ENCODE results near the gene AVP. TPM values are rescaled to one million over a fixed set of nuclear protein-coding genes. Genes with fewer than 3 reads are reported as not detected.

AVP gene
- total and polyA plus RNA-seq, 7 experiments from 2014 or later, result 0.89 TPM; not detected in 6

- Mint-ChIP-seq H3K27me3 (no peaks in the 10 kb centered on the region), H3K36me3 (peaks cover 0 to 23% (median 5%) of the 10 kb centered on the region in 5 donors), H3K27ac (peak overlapping the region in 6 of 9 donors; percentile 41 to 86 (median 68)), H3K9me3 (no peaks in the 10 kb centered on the region), H3K4me1 (peaks cover 10 to 25% (median 12%) of the 10 kb centered on the region in 7 donors), H3K4me3 (no peak overlapping the region)
- Histone ChIP-seq H3K9me3 (ENCODE audit: control insufficient read depth in 2 of 3, low read length in 3 of 3) (no peaks in the 10 kb centered on the region), H3K27me3 (ENCODE audit: control insufficient read depth in 2 of 2, insufficient read depth in 2 of 2, low read length in 2 of 2) (no peaks in the 10 kb centered on the region), H3K36me3 (ENCODE audit: control insufficient read depth in 2 of 3, insufficient read depth in 3 of 3, low read length in 3 of 3) (peaks cover 14 to 35% (median 15%) of the 10 kb centered on the region in 3 experiments), H3K4me3 (ENCODE audit: low read length) (no peak overlapping the region), H3K27ac (ENCODE audit: low read depth, low read length) (no peak overlapping the region), H3K4me1 (ENCODE audit: control insufficient read depth in 2 of 2, insufficient read depth in 2 of 2, low read length in 2 of 2) (peaks cover 4 to 9% of the 10 kb centered on the region in 2 donors)
- intact Hi-C loops (cut with micrococcal nuclease), result no loop called here
- ChIA-PET CTCF (no interaction called here), POLR2A (no interaction called here)
- no peak for DNase-seq
- no peak for ATAC-seq
Observed at GRCh38 chr20:3041854-3042409, 42.6 kb downstream of the AVP start.

- intact Hi-C loops (cut with micrococcal nuclease), result no loop called here
- no peaks in the 10 kb centered on the region for H3K27me3 Mint-ChIP-seq
- no peak overlapping the region for H3K4me3 ChIP-seq (ENCODE audit: low read length)
- no peaks in the 10 kb centered on the region for H3K9me3 ChIP-seq (ENCODE audit: control insufficient read depth in 2 of 3, low read length in 3 of 3)
- POLR2A ChIA-PET, result interaction anchor here (0.7 kb wide), 1 partner anchor 333 kb away, joined by 3 read pairs; no protein-coding TSS in a partner anchor
- H3K27ac Mint-ChIP-seq, result peak overlapping the region in 7 of 9 donors; percentile 12 to 71 (median 27)
- H3K4me1 ChIP-seq (ENCODE audit: control insufficient read depth in 2 of 2, insufficient read depth in 2 of 2, low read length in 2 of 2), result peaks cover 1 to 2% of the 10 kb centered on the region in 2 donors
- peaks cover 0 to 2% (median 0%) of the 10 kb centered on the region in 11 donors for H3K9me3 Mint-ChIP-seq
- CTCF ChIA-PET, result interaction anchor here (1.3 kb wide), 1 partner anchor 14 kb away, joined by 7 read pairs; no protein-coding TSS in a partner anchor
- no peak overlapping the region for H3K4me3 Mint-ChIP-seq
- peaks cover 21 to 54% (median 23%) of the 10 kb centered on the region in 3 experiments for H3K36me3 ChIP-seq (ENCODE audit: control insufficient read depth in 2 of 3, insufficient read depth in 3 of 3, low read length in 3 of 3)
- H3K4me1 Mint-ChIP-seq, result peaks cover 3 to 18% (median 7%) of the 10 kb centered on the region in 7 donors
- DNase-seq (no peak), ATAC-seq (no peak)
- no peaks in the 10 kb centered on the region for H3K27me3 ChIP-seq (ENCODE audit: control insufficient read depth in 2 of 2, insufficient read depth in 2 of 2, low read length in 2 of 2)
- H3K27ac ChIP-seq (ENCODE audit: low read depth, low read length), result no peak overlapping the region
- H3K36me3 Mint-ChIP-seq, result peaks cover 8 to 38% (median 9%) of the 10 kb centered on the region in 5 donors
Observed at GRCh38 chr20:3040086-3040485, 44.4 kb downstream of the AVP start.

GRCh38 chr20:3039426-3039825 is 45.1 kb downstream of the AVP start:
- Histone ChIP-seq H3K4me1 (ENCODE audit: control insufficient read depth in 2 of 2, insufficient read depth in 2 of 2, low read length in 2 of 2) (no peaks in the 10 kb centered on the region), H3K27me3 (ENCODE audit: control insufficient read depth in 2 of 2, insufficient read depth in 2 of 2, low read length in 2 of 2) (no peaks in the 10 kb centered on the region), H3K4me3 (ENCODE audit: low read length) (no peak overlapping the region), H3K9me3 (ENCODE audit: control insufficient read depth in 2 of 3, low read length in 3 of 3) (no peaks in the 10 kb centered on the region), H3K27ac (ENCODE audit: low read depth, low read length) (no peak overlapping the region), H3K36me3 (ENCODE audit: control insufficient read depth in 2 of 3, insufficient read depth in 3 of 3, low read length in 3 of 3) (peaks cover 21 to 59% (median 27%) of the 10 kb centered on the region in 3 experiments)
- Mint-ChIP-seq H3K27ac (peak overlapping the region in 5 of 9 donors; percentile 10 to 64 (median 22)), H3K4me3 (no peak overlapping the region), H3K4me1 (peaks cover 0 to 15% (median 4%) of the 10 kb centered on the region in 7 donors), H3K27me3 (no peaks in the 10 kb centered on the region), H3K36me3 (peaks cover 8 to 44% (median 14%) of the 10 kb centered on the region in 5 donors), H3K9me3 (peaks cover 0 to 2% (median 0%) of the 10 kb centered on the region in 11 donors)
- ATAC-seq, result no peak
- intact Hi-C loops (cut with micrococcal nuclease), result no loop called here
- CTCF ChIA-PET, result interaction anchor here (0.5 to 1.3 kb wide), 2 partner anchors 14 to 1709 kb away, joined by 3 to 7 read pairs; no protein-coding TSS in a partner anchor
- DNase-seq, result no peak
- POLR2A ChIA-PET, result no interaction called here

- DNase-seq (no peak), ATAC-seq (no peak)
- Histone ChIP-seq H3K4me3 (ENCODE audit: low read length) (no peak overlapping the region), H3K27me3 (ENCODE audit: control insufficient read depth in 2 of 2, insufficient read depth in 2 of 2, low read length in 2 of 2) (no peaks in the 10 kb centered on the region), H3K4me1 (ENCODE audit: control insufficient read depth in 2 of 2, insufficient read depth in 2 of 2, low read length in 2 of 2) (no peaks in the 10 kb centered on the region), H3K9me3 (ENCODE audit: control insufficient read depth in 2 of 3, low read length in 3 of 3) (no peaks in the 10 kb centered on the region), H3K27ac (ENCODE audit: low read depth, low read length) (no peak overlapping the region), H3K36me3 (ENCODE audit: control insufficient read depth in 2 of 3, insufficient read depth in 3 of 3, low read length in 3 of 3) (peaks cover 21 to 59% (median 27%) of the 10 kb centered on the region in 3 experiments)
- H3K27ac Mint-ChIP-seq, result peak overlapping the region in 3 of 9 donors; percentile 61 to 74 (median 72)
- CTCF ChIA-PET, result interaction anchor here (1.2 kb wide), 1 partner anchor 16 kb away, joined by 3 read pairs; no protein-coding TSS in a partner anchor
- H3K36me3 Mint-ChIP-seq, result peaks cover 8 to 44% (median 14%) of the 10 kb centered on the region in 5 donors
- no peaks in the 10 kb centered on the region for H3K27me3 Mint-ChIP-seq
- peaks cover 0 to 2% (median 0%) of the 10 kb centered on the region in 11 donors for H3K9me3 Mint-ChIP-seq
- intact Hi-C loops (cut with micrococcal nuclease), result no loop called here
- peaks cover 0 to 15% (median 4%) of the 10 kb centered on the region in 7 donors for H3K4me1 Mint-ChIP-seq
- no peak overlapping the region for H3K4me3 Mint-ChIP-seq
- POLR2A ChIA-PET, result no interaction called here
Observed at GRCh38 chr20:3038454-3038853, 46.1 kb downstream of the AVP start.

- peaks cover 0 to 15% (median 4%) of the 10 kb centered on the region in 7 donors for H3K4me1 Mint-ChIP-seq
- H3K4me1 ChIP-seq (ENCODE audit: control insufficient read depth in 2 of 2, insufficient read depth in 2 of 2, low read length in 2 of 2), result no peaks in the 10 kb centered on the region
- POLR2A ChIA-PET, result no interaction called here
- no peaks in the 10 kb centered on the region for H3K27me3 ChIP-seq (ENCODE audit: control insufficient read depth in 2 of 2, insufficient read depth in 2 of 2, low read length in 2 of 2)
- H3K4me3 Mint-ChIP-seq, result no peak overlapping the region
- DNase-seq, result no peak
- intact Hi-C loops (cut with micrococcal nuclease), result no loop called here
- H3K36me3 ChIP-seq (ENCODE audit: control insufficient read depth in 2 of 3, insufficient read depth in 3 of 3, low read length in 3 of 3), result peaks cover 21 to 65% (median 27%) of the 10 kb centered on the region in 3 experiments
- H3K27me3 Mint-ChIP-seq, result no peaks in the 10 kb centered on the region
- no peak overlapping the region for H3K4me3 ChIP-seq (ENCODE audit: low read length)
- no peaks in the 10 kb centered on the region for H3K9me3 ChIP-seq (ENCODE audit: control insufficient read depth in 2 of 3, low read length in 3 of 3)
- ATAC-seq, result no peak
- CTCF ChIA-PET, result interaction anchor here (1.2 kb wide), 1 partner anchor 17 kb away, joined by 3 read pairs; no protein-coding TSS in a partner anchor
- no peak overlapping the region for H3K27ac ChIP-seq (ENCODE audit: low read depth, low read length)
- H3K27ac Mint-ChIP-seq, result no peak overlapping the region
- H3K36me3 Mint-ChIP-seq, result peaks cover 8 to 44% (median 14%) of the 10 kb centered on the region in 5 donors
- H3K9me3 Mint-ChIP-seq, result peaks cover 0 to 2% (median 0%) of the 10 kb centered on the region in 11 donors
Observed at GRCh38 chr20:3037654-3038053, 46.9 kb downstream of the AVP start.

GRCh38 chr20:3032624-3033023 is 51.9 kb downstream of the AVP start:
- H3K27ac Mint-ChIP-seq, result no peak overlapping the region
- no peaks in the 10 kb centered on the region for H3K27me3 Mint-ChIP-seq
- DNase-seq (no peak), ATAC-seq (no peak)
- Histone ChIP-seq H3K4me3 (ENCODE audit: low read length) (no peak overlapping the region), H3K36me3 (ENCODE audit: control insufficient read depth in 2 of 3, insufficient read depth in 3 of 3, low read length in 3 of 3) (peaks cover 18 to 75% (median 30%) of the 10 kb centered on the region in 3 experiments), H3K27me3 (ENCODE audit: control insufficient read depth in 2 of 2, insufficient read depth in 2 of 2, low read length in 2 of 2) (no peaks in the 10 kb centered on the region), H3K4me1 (ENCODE audit: control insufficient read depth in 2 of 2, insufficient read depth in 2 of 2, low read length in 2 of 2) (no peaks in the 10 kb centered on the region), H3K27ac (ENCODE audit: low read depth, low read length) (no peak overlapping the region), H3K9me3 (ENCODE audit: control insufficient read depth in 2 of 3, low read length in 3 of 3) (no peaks in the 10 kb centered on the region)
- peaks cover 11 to 39% (median 16%) of the 10 kb centered on the region in 5 donors for H3K36me3 Mint-ChIP-seq
- H3K4me3 Mint-ChIP-seq, result no peak overlapping the region
- ChIA-PET POLR2A (no interaction called here), CTCF (no interaction called here)
- intact Hi-C loops (cut with micrococcal nuclease), result no loop called here
- H3K4me1 Mint-ChIP-seq, result peaks cover 0 to 6% (median 0%) of the 10 kb centered on the region in 7 donors
- H3K9me3 Mint-ChIP-seq, result peaks cover 0 to 2% (median 0%) of the 10 kb centered on the region in 11 donors
